GM12892 (cell line): ENCODE results near the gene SYNGR2.

Experiments used
- POLR2A ChIP-seq: IDR thresholded peaks from 2 replicates; pipeline ENCODE4 v1.6.1; 2011; ENCODE audit warnings: low read depth, low read length, control low read depth
- POLR2AphosphoS5 ChIP-seq: IDR thresholded peaks from 2 replicates; pipeline ENCODE4 v1.6.1; 2011; ENCODE audit warnings: low read depth, low read length, control low read depth
- TAF1 ChIP-seq: IDR thresholded peaks from 2 replicates; pipeline ENCODE4 v1.6.1; 2011; ENCODE audit warnings: low read depth, mild to moderate bottlenecking, control low read depth, low read length, borderline replicate concordance

DNA sequence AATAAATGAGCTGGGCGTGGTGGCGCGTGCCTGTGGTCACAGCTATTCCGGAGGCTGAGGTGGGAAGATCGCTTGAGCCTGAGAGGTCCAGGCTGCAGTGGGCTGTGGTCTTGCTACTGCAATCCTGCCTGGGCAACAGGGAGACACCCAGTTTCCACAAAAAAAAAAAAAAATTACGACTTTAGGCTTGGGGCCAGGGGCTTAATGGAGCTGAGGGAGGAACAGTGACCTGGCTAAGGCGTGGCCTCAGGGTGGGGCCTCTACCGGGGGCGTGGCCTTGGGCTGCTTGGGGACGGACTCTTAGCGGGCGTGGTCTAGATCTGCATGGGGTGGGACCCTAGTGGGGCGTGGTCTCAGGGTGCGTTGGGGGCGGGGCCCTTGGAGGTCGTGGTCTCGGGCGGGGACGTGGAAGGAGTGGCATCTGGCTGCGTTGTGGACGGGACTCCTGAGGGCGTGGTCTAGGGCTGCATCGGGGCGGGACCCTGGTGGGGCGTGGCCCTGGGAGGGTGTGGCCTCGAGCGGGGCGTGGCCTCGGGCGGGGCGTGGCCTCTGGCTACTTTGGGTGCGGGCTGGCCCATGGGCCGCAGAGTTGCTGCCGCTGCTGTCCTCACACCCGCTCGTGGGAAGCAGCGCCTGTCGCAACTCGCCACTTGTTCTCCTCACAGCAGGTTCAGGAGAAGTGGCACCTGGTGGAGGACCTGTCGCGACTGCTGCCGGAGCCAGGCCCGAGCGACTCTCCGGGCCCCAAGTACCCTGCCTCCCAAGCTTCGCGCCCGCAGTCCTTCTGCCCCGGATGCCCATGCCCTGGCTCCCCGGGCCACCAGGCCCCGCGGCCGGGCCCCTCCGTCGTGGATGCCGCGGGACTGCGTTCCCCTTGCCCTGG is 28.0 kb upstream of the SYNGR2 start:
- TF ChIP-seq POLR2A (peak; percentile 59; the same call in 1 of the 2 replicates), POLR2AphosphoS5 (peak; percentile 56), TAF1 (no peak)
